ENCODE measurements around the gene PDE3A.

Gene PDE3A

DNA sequence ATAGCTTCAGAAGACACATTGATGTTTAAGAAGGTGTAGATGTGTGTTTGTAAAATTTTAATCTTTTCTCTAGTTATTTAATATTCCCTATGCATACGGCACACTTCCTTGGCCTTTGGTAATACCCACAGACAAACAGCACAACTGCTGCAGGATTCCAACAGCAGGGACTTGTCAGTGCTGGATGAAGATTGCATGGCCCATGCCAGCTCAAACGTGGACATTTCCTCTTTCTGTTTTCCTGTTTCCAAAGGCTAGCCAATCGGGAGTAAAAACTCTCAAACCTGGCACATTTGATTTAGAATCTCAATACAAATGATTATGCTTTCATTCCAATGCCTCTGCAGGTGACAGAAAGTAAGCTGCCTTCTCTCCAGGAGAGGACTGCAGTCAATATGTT, 22.5 kb upstream of the PDE3A start:
- H3K4me1 Mint-ChIP-seq, result no peaks in the 10 kb centered on the region
- DNase-seq, result no peak
- no peak overlapping the region for H3K4me3 Mint-ChIP-seq
- H3K36me3 Mint-ChIP-seq (ENCODE audit: low read depth), result no peaks in the 10 kb centered on the region
- H3K27me3 Mint-ChIP-seq (ENCODE audit: low read depth, poor library complexity), result no peaks in the 10 kb centered on the region
- H3K27ac Mint-ChIP-seq, result no peak overlapping the region
- H3K9me3 Mint-ChIP-seq, result no peaks in the 10 kb centered on the region
- TF ChIP-seq CTCF (IDR thresholded peaks at IDR 0.05), result no peak

- H3K4me1 Mint-ChIP-seq, result no peaks in the 10 kb centered on the region
- no peak overlapping the region for H3K4me3 Mint-ChIP-seq
- H3K36me3 Mint-ChIP-seq (ENCODE audit: low read depth), result no peaks in the 10 kb centered on the region
- H3K27me3 Mint-ChIP-seq (ENCODE audit: low read depth, poor library complexity), result no peaks in the 10 kb centered on the region
- DNase-seq, result no peak
- no peak overlapping the region for H3K27ac Mint-ChIP-seq
- H3K9me3 Mint-ChIP-seq, result no peaks in the 10 kb centered on the region
- TF ChIP-seq CTCF (IDR thresholded peaks at IDR 0.05), result no peak
Measured at GRCh38 chr12:20350026-20350425, 18.3 kb upstream of the PDE3A start.

DNA sequence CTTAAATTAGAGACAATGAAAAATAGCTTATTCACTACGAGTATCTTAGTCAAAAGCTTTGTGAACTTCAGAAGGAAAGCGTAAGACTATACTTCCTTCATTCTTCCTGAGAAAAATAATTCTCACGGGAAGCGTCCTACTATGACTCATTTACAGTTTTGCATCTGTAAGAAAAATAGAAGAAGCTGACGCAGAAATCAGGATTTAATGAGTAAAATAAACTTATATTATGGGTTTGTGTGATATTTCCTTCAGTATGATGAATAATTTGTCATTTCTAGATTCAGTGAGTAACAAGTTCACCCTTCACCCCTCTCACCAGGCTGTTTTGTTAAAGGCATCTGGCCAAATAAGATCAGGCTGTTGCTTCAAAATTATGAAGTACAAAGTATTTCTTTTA, 17.8 kb upstream of the PDE3A start:
- TF ChIP-seq CTCF (IDR thresholded peaks at IDR 0.05), result no peak
- Mint-ChIP-seq H3K27ac (no peak overlapping the region), H3K27me3 (ENCODE audit: low read depth, poor library complexity) (no peaks in the 10 kb centered on the region), H3K4me1 (no peaks in the 10 kb centered on the region), H3K4me3 (no peak overlapping the region), H3K9me3 (no peaks in the 10 kb centered on the region), H3K36me3 (ENCODE audit: low read depth) (no peaks in the 10 kb centered on the region)
- DNase-seq, result no peak

- Mint-ChIP-seq H3K36me3 (ENCODE audit: low read depth) (no peaks in the 10 kb centered on the region), H3K27ac (peak overlapping the region; percentile 39), H3K27me3 (ENCODE audit: low read depth, poor library complexity) (no peaks in the 10 kb centered on the region), H3K9me3 (no peaks in the 10 kb centered on the region), H3K4me1 (no peaks in the 10 kb centered on the region), H3K4me3 (no peak overlapping the region)
- DNase-seq, result no peak
- TF ChIP-seq CTCF (IDR thresholded peaks at IDR 0.05), result no peak
Measured at GRCh38 chr12:20351406-20351805, 16.9 kb upstream of the PDE3A start.

- H3K27ac Mint-ChIP-seq, result no peak overlapping the region
- H3K27me3 Mint-ChIP-seq (ENCODE audit: low read depth, poor library complexity), result no peaks in the 10 kb centered on the region
- H3K36me3 Mint-ChIP-seq (ENCODE audit: low read depth), result no peaks in the 10 kb centered on the region
- no peak for DNase-seq
- H3K9me3 Mint-ChIP-seq, result no peaks in the 10 kb centered on the region
- peaks cover 4% of the 10 kb centered on the region for H3K4me1 Mint-ChIP-seq
- no peak overlapping the region for H3K4me3 Mint-ChIP-seq
- no peak for TF ChIP-seq CTCF (IDR thresholded peaks at IDR 0.05)
Measured at GRCh38 chr12:20356048-20356447, 12.3 kb upstream of the PDE3A start.

DNA sequence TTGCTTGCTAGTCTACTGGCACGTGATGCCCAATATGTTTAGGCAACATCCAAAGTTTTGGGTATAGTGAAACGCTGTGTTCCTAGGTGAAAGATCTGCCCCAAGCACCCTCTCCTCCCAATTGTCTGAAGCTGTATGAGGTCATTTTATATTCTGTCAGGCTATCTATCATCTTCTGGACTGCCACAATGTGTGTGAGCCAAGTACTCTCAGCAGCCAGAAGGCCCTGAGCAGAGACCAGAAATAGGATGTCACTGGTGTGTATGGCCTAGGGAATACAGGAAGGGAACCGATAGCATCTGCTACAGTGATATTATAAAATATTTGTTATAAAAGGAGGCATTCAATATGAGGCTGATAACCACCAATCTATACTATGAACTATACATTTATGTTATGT, 7.9 kb upstream of the PDE3A start:
- Mint-ChIP-seq H3K9me3 (no peaks in the 10 kb centered on the region), H3K27ac (no peak overlapping the region), H3K27me3 (ENCODE audit: low read depth, poor library complexity) (peaks cover 4% of the 10 kb centered on the region), H3K4me1 (peaks cover 4% of the 10 kb centered on the region), H3K36me3 (ENCODE audit: low read depth) (no peaks in the 10 kb centered on the region), H3K4me3 (no peak overlapping the region)
- no peak for TF ChIP-seq CTCF (IDR thresholded peaks at IDR 0.05)
- DNase-seq, result no peak
